ENCODE measurements around the gene GMPPA.

GRCh38 chr2:219477815-219478214 is 20.9 kb upstream of the GMPPA start:
- TF ChIP-seq POLR2A (IDR thresholded peaks at IDR 0.05; ENCODE audit: low read length): no peak
- no peak for TF ChIP-seq GATA1 (IDR thresholded peaks at IDR 0.05; ENCODE audit: low read depth, low read length)
